GM12875 (cell line): Measurements from ENCODE around the gene LMNTD2.

ENCODE experiments used
- H3K4me3 ChIP-seq: one replicate; pipeline ENCODE4 v1.5.1; 2011; ENCODE audit warnings: low read depth, low read length, control low read depth
- CTCF ChIP-seq: IDR thresholded peaks from 2 replicates; pipeline ENCODE4 v1.5.1; 2011; ENCODE audit warnings: low read depth, mild to moderate bottlenecking, control low read depth, inconsistent platforms, low read length, moderate library complexity, borderline replicate concordance; ENCODE audit not compliant: insufficient read depth

Gene LMNTD2

GRCh38 chr11:605286-606129, 45.0 kb upstream of the LMNTD2 start:
- no peak overlapping the region for H3K4me3 ChIP-seq
- no peak for TF ChIP-seq CTCF

- no peak overlapping the region for H3K4me3 ChIP-seq
- TF ChIP-seq CTCF = no peak
These were observed 42.6 kb upstream of the LMNTD2 start for GRCh38 chr11:603154-603553.

GRCh38 chr11:601573-602245, 41.2 kb upstream of the LMNTD2 start:
- TF ChIP-seq CTCF = no peak
- no peak overlapping the region for H3K4me3 ChIP-seq

DNA sequence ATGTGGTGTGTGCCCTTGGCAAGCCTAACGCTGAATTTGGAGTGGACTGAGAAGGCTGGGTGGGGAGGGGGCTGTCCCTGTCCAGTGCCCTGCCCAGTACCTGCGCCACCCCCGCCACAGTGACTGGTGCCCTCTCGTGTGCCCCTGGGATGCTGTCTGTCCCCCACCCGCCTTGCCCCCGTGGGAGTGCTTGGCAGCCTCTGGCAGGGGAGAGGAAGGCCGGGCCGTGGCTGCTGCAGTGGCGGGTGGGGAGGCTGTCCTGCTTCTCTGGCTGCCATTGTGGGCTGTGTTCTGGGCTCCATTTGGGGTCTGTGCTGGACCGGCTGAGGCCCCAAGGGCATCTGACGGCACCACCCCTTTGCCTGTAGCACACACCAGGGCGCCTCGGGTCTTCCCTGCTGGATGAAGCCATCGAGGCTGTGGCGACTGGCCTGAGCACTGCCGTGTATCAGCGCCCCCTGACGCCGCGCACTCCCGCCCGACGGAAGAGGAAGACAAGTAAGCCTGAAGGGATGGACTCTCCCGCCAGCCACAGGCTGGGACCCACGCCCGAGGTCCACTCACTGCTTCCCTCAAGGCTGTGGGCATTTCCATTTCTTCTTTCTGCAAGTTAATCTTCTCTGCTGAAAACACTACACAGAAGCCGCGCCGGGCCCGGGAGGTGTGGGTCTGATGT, 37.6 kb upstream of the LMNTD2 start:
- TF ChIP-seq CTCF = no peak
- no peak overlapping the region for H3K4me3 ChIP-seq

- TF ChIP-seq CTCF = peak; percentile 36; the same call in 1 of the 2 replicates
- no peak overlapping the region for H3K4me3 ChIP-seq
These were observed 36.7 kb upstream of the LMNTD2 start for GRCh38 chr11:597166-597725.

DNA sequence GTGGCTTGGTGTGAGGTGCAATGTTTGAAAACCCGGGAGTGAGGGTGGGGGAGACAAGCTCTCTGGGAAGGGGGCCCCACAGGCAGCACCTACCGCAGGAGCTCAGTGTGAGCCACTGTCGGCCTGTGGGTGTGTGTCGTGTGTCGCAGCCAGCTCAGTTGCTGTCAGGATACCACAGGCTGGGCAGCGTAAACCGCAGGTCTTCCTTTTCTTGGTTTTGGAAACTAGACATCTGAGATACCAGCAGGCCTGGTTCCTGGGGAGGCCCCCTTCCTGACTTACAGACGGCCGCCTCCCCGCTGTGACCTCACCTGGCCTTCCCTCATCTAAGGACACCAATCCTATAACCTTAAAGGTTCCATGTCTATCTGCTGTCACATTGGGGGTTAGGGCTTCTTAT, 35.8 kb upstream of the LMNTD2 start:
- no peak for TF ChIP-seq CTCF
- no peak overlapping the region for H3K4me3 ChIP-seq

DNA sequence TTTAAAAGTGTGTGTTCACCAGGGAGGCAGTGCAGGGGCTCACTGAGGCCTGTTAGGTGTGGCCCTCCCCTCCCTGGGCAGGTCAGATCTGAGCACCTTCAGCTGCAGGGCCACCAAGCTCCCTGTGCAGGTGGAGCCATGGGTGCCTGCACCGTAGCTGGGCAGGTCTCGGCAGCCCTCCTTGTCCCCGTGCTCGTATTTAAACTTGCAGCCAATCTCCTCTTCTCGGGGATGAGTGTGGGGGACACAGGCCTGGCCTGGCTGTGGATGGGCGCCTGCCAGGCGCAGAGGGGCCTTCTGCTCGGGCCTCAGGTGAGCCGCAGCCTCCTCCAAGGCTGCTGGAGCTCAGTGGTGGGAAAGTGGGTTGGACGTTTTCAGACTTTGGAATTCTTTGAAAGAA, 34.9 kb upstream of the LMNTD2 start:
- TF ChIP-seq CTCF = no peak
- no peak overlapping the region for H3K4me3 ChIP-seq
